AG08396 (cell line): ENCODE data around the gene CTBS.

Experiments used
- DNase-seq: peaks from one replicate; pipeline ENCODE4 v3.0.0; 2012; ENCODE audit warnings: low spot score, mixed read lengths

Gene CTBS

DNA sequence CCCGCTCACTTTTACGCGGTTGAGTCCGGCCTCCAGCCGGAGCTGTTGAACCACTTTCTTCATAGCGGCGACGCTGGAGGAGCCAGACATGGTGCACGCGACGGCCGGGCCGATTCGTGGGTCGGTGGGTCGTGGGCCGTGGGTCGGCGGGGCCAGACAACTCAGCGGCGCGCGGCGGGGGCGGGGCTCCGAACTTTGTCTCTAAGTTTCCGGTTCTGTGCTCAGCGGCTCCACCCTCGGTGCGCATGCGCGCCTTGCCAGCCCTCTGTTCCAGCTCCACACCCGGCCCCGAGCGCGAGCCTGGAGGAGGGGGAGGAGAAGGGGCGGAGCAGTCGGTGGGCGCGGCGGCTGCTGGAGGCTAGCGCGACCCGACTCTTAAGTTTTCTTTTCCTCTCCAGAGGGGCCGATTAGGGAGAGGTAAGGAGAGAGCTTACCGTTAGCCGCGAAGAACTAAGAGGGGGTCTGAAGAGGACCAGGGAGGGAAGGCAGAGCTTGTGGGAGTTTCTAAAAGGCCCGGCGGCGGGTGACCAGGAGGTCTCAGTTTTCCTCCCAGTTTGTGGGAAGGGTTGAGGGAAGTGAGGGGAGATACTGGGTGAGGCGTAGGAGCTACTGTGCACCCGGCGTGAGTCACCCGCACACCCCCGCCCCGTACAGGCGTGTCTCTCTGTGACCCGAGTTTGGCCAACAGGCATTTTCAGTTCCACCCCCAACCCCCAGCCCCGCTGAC, 68.1 kb downstream of the CTBS start, which contains the start of the genes GNG5 and SPATA1:
Gene GNG5 (minus strand): TSS at position 580 of the 727 bp plus-strand sequence. CDS start 490 bp downstream, at position 90.
Gene SPATA1 (plus strand): TSS at position 385 of the 727 bp plus-strand sequence. CDS start 9,974 bp downstream, outside the sequence.
- DNase-seq, result peak; percentile 98

DNA sequence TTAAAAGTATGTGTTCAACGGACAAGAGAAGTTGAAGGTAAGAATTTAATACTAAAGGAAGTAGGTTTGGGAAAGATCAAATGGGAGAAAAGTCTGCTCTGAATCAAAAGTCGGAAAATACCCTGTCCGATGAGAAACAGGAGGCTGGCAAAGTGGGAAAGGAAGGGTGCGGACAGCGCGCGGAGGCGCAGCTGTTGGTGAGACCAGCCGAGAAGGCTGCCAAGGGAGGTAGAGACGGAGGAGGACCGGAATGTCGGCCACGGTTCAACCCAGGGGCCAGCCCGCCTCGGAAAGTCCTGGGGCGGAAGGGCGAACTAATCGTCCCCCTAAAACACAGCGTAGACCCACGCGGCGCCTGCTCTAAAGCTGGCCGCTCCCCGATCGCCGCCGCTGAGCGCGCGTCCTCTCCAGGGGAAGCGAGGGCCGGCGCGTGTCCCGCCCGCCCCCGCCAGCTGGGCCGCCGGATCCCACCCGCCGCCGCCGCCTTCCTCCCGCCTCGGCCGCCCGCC, 68.7 kb downstream of the CTBS start:
- DNase-seq, result peak; percentile 69

DNA sequence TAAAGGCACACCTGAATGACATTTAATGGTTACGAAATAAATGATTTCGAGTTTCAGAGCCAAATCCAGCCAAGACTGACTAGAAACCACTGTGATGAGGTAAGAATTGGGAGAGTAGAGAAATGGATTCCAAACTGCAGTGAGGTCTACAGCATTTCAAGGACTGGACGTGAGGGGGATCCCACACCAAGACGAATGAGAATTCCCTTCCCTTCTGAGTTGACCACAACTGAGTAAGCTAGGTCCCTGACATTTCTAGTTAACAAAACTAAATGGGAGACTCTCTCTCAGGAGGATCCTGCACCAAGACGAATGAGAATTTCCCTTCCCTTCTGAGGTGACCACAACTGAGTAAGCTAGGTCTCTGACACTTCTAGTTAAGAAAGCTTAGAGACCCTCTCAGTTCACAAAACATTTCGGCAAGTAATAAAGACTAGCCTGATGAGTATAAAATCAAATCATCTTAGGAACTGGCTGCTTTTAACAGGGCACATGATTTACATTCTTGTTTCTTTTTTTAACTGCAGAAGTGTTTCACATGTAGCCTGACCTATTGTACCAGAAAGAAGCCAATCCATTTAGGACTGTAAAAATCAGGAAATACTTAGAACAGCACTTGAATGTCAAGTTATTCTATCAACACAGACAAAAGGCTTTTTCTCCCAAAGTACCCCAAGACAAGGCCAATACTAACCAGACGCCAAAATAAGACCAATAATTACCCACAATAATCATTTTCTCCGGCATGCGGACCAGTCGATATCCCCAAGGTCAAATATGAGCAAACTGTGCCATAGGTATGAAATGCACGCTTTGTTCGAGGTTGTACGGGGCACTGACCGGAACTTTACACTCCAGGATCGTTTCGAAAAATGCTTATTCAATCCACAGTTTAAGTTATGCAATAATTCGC, 69.4 kb downstream of the CTBS start:
- DNase-seq, result peak; percentile 24

DNA sequence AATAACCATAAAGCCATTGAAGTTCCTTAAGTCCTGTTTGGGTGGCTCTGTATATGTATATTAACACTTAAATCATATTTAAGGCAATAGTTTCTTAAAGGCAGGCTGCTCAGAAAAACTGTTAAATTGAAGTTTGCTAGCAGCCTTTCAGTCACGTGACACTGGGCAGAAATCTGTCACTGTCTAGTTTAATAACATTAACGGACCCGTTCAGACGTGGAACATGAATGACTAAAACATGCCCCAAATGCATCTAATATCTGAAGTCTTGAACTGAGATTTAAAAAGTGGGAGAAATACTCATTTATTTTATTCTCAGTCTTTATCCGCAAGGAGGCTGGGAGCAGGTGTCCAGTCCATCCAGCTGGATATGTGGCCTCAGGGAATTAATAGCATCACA, 71.3 kb downstream of the CTBS start:
- DNase-seq, result no peak
